Neuron (in vitro differentiated cells): ENCODE data around the gene MUC5AC.
"Not testable (repeated sequence)": the region's sequence is repeated elsewhere in the genome, so short reads cannot be mapped to it uniquely, and the experiment has no call there.

Experiments used
- H2AFZ ChIP-seq: one replicate; pipeline ENCODE4 v1.6.1; 2013; ENCODE audit warnings: low read depth, mild to moderate bottlenecking, inconsistent platforms, low read length, moderate library complexity
- H3K27me3 ChIP-seq: one replicate; pipeline ENCODE4 v1.6.1; 2013; ENCODE audit warnings: low read length; ENCODE audit not compliant: insufficient read depth
- H3K36me3 ChIP-seq: one replicate; pipeline ENCODE4 v1.6.1; 2013; ENCODE audit warnings: low read length; ENCODE audit not compliant: insufficient read depth
- H3K4me1 ChIP-seq: one replicate; pipeline ENCODE4 v1.6.1; 2013; ENCODE audit warnings: low read length; ENCODE audit not compliant: insufficient read depth
- H3K4me3 ChIP-seq: 2 replicates; pipeline ENCODE4 v1.5.1; 2013; ENCODE audit warnings: mild to moderate bottlenecking, low read length, moderate library complexity
- H3K9me3 ChIP-seq: one replicate; pipeline ENCODE4 v1.6.1; 2013; ENCODE audit warnings: low read length

The MUC5AC gene

GRCh38 chr11:1158681-1159487, 1.1 kb downstream of the MUC5AC start:
- Histone ChIP-seq H3K27me3 (peaks cover 7% of the 10 kb centered on the region), H2AFZ (no peak overlapping the region), H3K4me3 (no peak overlapping the region), H3K9me3 (no peaks in the 10 kb centered on the region), H3K4me1 (no peaks in the 10 kb centered on the region), H3K36me3 (no peaks in the 10 kb centered on the region)

- H3K4me3 ChIP-seq, H3K9me3 ChIP-seq, H2AFZ ChIP-seq, H3K27me3 ChIP-seq, H3K36me3 ChIP-seq, H3K4me1 ChIP-seq: not testable (repeated sequence)
Measured at GRCh38 chr11:1159488-1160220, 1.9 kb downstream of the MUC5AC start.

GRCh38 chr11:1160231-1161101, 2.7 kb downstream of the MUC5AC start:
- Histone ChIP-seq H3K36me3 (no peaks in the 10 kb centered on the region), H3K9me3 (no peaks in the 10 kb centered on the region), H2AFZ (no peak overlapping the region), H3K27me3 (peaks cover 7% of the 10 kb centered on the region), H3K4me1 (no peaks in the 10 kb centered on the region), H3K4me3 (no peak overlapping the region)

GRCh38 chr11:1161410-1162137, 3.8 kb downstream of the MUC5AC start:
- Histone ChIP-seq H2AFZ (no peak overlapping the region), H3K4me3 (no peak overlapping the region), H3K36me3 (no peaks in the 10 kb centered on the region), H3K27me3 (peaks cover 7% of the 10 kb centered on the region), H3K4me1 (no peaks in the 10 kb centered on the region), H3K9me3 (no peaks in the 10 kb centered on the region)

GRCh38 chr11:1162138-1162475, 4.4 kb downstream of the MUC5AC start:
- Histone ChIP-seq H2AFZ (no peak overlapping the region), H3K4me3 (no peak overlapping the region), H3K27me3 (peaks cover 7% of the 10 kb centered on the region), H3K36me3 (no peaks in the 10 kb centered on the region), H3K9me3 (no peaks in the 10 kb centered on the region), H3K4me1 (no peaks in the 10 kb centered on the region)

GRCh38 chr11:1162491-1163311, 4.9 kb downstream of the MUC5AC start:
- no peaks in the 10 kb centered on the region for H3K9me3 ChIP-seq
- H3K4me1 ChIP-seq: no peaks in the 10 kb centered on the region
- peaks cover 7% of the 10 kb centered on the region for H3K27me3 ChIP-seq
- H3K4me3 ChIP-seq: no peak overlapping the region
- no peak overlapping the region for H2AFZ ChIP-seq
- no peaks in the 10 kb centered on the region for H3K36me3 ChIP-seq

- Histone ChIP-seq H3K9me3 (no peaks in the 10 kb centered on the region), H3K27me3 (peaks cover 7% of the 10 kb centered on the region), H3K36me3 (no peaks in the 10 kb centered on the region), H3K4me1 (no peaks in the 10 kb centered on the region), H3K4me3 (no peak overlapping the region), H2AFZ (no peak overlapping the region)
Measured at GRCh38 chr11:1163321-1163910, 5.7 kb downstream of the MUC5AC start.

GRCh38 chr11:1163911-1164735, 6.4 kb downstream of the MUC5AC start:
- Histone ChIP-seq H3K9me3 (no peaks in the 10 kb centered on the region), H3K36me3 (no peaks in the 10 kb centered on the region), H3K27me3 (peaks cover 7% of the 10 kb centered on the region), H3K4me3 (no peak overlapping the region), H3K4me1 (no peaks in the 10 kb centered on the region), H2AFZ (no peak overlapping the region)

- H2AFZ ChIP-seq, H3K4me1 ChIP-seq, H3K36me3 ChIP-seq, H3K9me3 ChIP-seq, H3K27me3 ChIP-seq, H3K4me3 ChIP-seq: not testable (repeated sequence)
Measured at GRCh38 chr11:1164779-1165255, 7.1 kb downstream of the MUC5AC start.

GRCh38 chr11:1165256-1166041, 7.7 kb downstream of the MUC5AC start:
- Histone ChIP-seq H3K36me3 (no peaks in the 10 kb centered on the region), H3K4me1 (no peaks in the 10 kb centered on the region), H3K9me3 (no peaks in the 10 kb centered on the region), H2AFZ (no peak overlapping the region), H3K27me3 (peaks cover 7% of the 10 kb centered on the region), H3K4me3 (no peak overlapping the region)

GRCh38 chr11:1167256-1167655, 9.5 kb downstream of the MUC5AC start:
- Histone ChIP-seq H3K4me1 (no peaks in the 10 kb centered on the region), H2AFZ (no peak overlapping the region), H3K36me3 (no peaks in the 10 kb centered on the region), H3K27me3 (peaks cover 5% of the 10 kb centered on the region), H3K9me3 (no peaks in the 10 kb centered on the region), H3K4me3 (no peak overlapping the region)
